Tibial nerve (tissue), 4 donors: ENCODE measurements around the gene PSTK.

Source experiments
- CTCF ChIP-seq, 5 experiments: fragments of 200-600 bp in 3 of 5; fragments of 450-650 bp in 2 of 5; sonication (generic) in 3 of 5; IDR thresholded peaks; one replicate each; pipeline ENCODE4 v1.5.1; 2016 to 2019; ENCODE audit warnings: antibody characterized with exemption in 5 of 5, mild to moderate bottlenecking in 3 of 5, moderate library complexity in 2 of 5
- EP300 ChIP-seq, 2 donors: sonication (generic); formaldehyde crosslinking; IDR thresholded peaks; one replicate each; pipeline ENCODE4 v1.6.1; 2017; ENCODE audit warnings: antibody characterized with exemption in 2 of 2, mild to moderate bottlenecking in 1 of 2
- POLR2A ChIP-seq, 2 donors: fragments of 450-650 bp; IDR thresholded peaks; one replicate each; pipeline ENCODE4 v1.6.1; 2017; ENCODE audit warnings: antibody characterized with exemption in 2 of 2, mild to moderate bottlenecking in 2 of 2, moderate library complexity in 2 of 2

GRCh38 chr10:123008355-123009104, 28.3 kb downstream of the PSTK start, which contains the start of the genes ACADSB and IKZF5:
- TF ChIP-seq CTCF (IDR thresholded peaks at IDR 0.05) (peak in 2 of 5 experiments; percentile 8 to 49), POLR2A (IDR thresholded peaks at IDR 0.05) (peak; percentile 40 to 93), EP300 (IDR thresholded peaks at IDR 0.05) (peak; percentile 59 to 99)
